IPS-18c (cell line): ENCODE results near the gene FANCI.

Experiments used
- H3K4me3 ChIP-seq: 2 replicates; pipeline ENCODE4 v1.7.0; 2013; ENCODE audit warnings: low read depth, mild to moderate bottlenecking, low read length, moderate library complexity; ENCODE audit not compliant: insufficient read depth
- H3K9me3 ChIP-seq: one replicate; pipeline ENCODE4 v1.6.1; 2013; ENCODE audit warnings: mild to moderate bottlenecking, low read length, moderate library complexity; ENCODE audit not compliant: control insufficient read depth, insufficient read depth

FANCI gene

GRCh38 chr15:89243691-89244573, at the start of gene FANCI:
TSS of gene FANCI (plus strand) at chr15:89243979. CDS start at chr15:89247648, 3,669 bp downstream.
- Histone ChIP-seq H3K4me3 (peak within 1 kb of the TSS; percentile 72), H3K9me3 (no peaks in the 10 kb centered on the region)

- Histone ChIP-seq H3K9me3 (no peaks in the 10 kb centered on the region), H3K4me3 (no peak overlapping the region)
These were observed 49.2 kb upstream of the FANCI start for GRCh38 chr15:89194608-89195007.

GRCh38 chr15:89195836-89196235, 47.9 kb upstream of the FANCI start:
- no peaks in the 10 kb centered on the region for H3K9me3 ChIP-seq
- no peak overlapping the region for H3K4me3 ChIP-seq

- Histone ChIP-seq H3K9me3 (no peaks in the 10 kb centered on the region), H3K4me3 (no peak overlapping the region)
These were observed 47.5 kb upstream of the FANCI start for GRCh38 chr15:89196241-89196640.

GRCh38 chr15:89196994-89197393, 46.8 kb upstream of the FANCI start:
- no peaks in the 10 kb centered on the region for H3K9me3 ChIP-seq
- no peak overlapping the region for H3K4me3 ChIP-seq

GRCh38 chr15:89197503-89197971, 46.2 kb upstream of the FANCI start:
- Histone ChIP-seq H3K9me3 (no peaks in the 10 kb centered on the region), H3K4me3 (no peak overlapping the region)

- Histone ChIP-seq H3K9me3 (no peaks in the 10 kb centered on the region), H3K4me3 (no peak overlapping the region)
These were observed 45.6 kb upstream of the FANCI start for GRCh38 chr15:89198196-89198595.

- H3K4me3 ChIP-seq = no peak overlapping the region
- no peaks in the 10 kb centered on the region for H3K9me3 ChIP-seq
These were observed 44.8 kb upstream of the FANCI start for GRCh38 chr15:89198934-89199333.

GRCh38 chr15:89199746-89200145, 44.0 kb upstream of the FANCI start:
- Histone ChIP-seq H3K4me3 (peak overlapping the region; percentile 6; the same call in 1 of the 2 replicates), H3K9me3 (no peaks in the 10 kb centered on the region)

- Histone ChIP-seq H3K9me3 (no peaks in the 10 kb centered on the region), H3K4me3 (no peak overlapping the region)
These were observed 43.6 kb upstream of the FANCI start for GRCh38 chr15:89200182-89200581.

- H3K4me3 ChIP-seq = no peak overlapping the region
- no peaks in the 10 kb centered on the region for H3K9me3 ChIP-seq
These were observed 42.2 kb upstream of the FANCI start for GRCh38 chr15:89201465-89202005.

- Histone ChIP-seq H3K9me3 (no peaks in the 10 kb centered on the region), H3K4me3 (no peak overlapping the region)
These were observed 40.0 kb upstream of the FANCI start for GRCh38 chr15:89203705-89204273.

- no peaks in the 10 kb centered on the region for H3K9me3 ChIP-seq
- no peak overlapping the region for H3K4me3 ChIP-seq
These were observed 37.7 kb upstream of the FANCI start for GRCh38 chr15:89205991-89206585.

- Histone ChIP-seq H3K4me3 (no peak overlapping the region), H3K9me3 (no peaks in the 10 kb centered on the region)
These were observed 36.9 kb upstream of the FANCI start for GRCh38 chr15:89206908-89207331.

- Histone ChIP-seq H3K4me3 (no peak overlapping the region), H3K9me3 (no peaks in the 10 kb centered on the region)
These were observed 35.5 kb upstream of the FANCI start for GRCh38 chr15:89208256-89208655.

- no peak overlapping the region for H3K4me3 ChIP-seq
- no peaks in the 10 kb centered on the region for H3K9me3 ChIP-seq
These were observed 34.7 kb upstream of the FANCI start for GRCh38 chr15:89209057-89209456.

- Histone ChIP-seq H3K9me3 (no peaks in the 10 kb centered on the region), H3K4me3 (no peak overlapping the region)
These were observed 32.1 kb upstream of the FANCI start for GRCh38 chr15:89211678-89212170.
